Upper lobe of left lung (tissue), 6 donors: ENCODE measurements around the gene THSD7A. TPM values are rescaled to one million over a fixed set of nuclear protein-coding genes. Genes with fewer than 3 reads are reported as not detected.

Experiments used
- ATAC-seq, 2 donors: fragments of 200-7000 bp; cut with Tn5 transposase; one replicate each; pipeline ENCODE4 v1.9.1; 2022; ENCODE audit warnings: mild to moderate bottlenecking in 2 of 2, moderate library complexity in 2 of 2; ENCODE audit not compliant: low FRiP score in 2 of 2
- DNase-seq, 2 donors: peaks; one replicate each; pipeline ENCODE4 v3.0.0-alpha.2; 2019 to 2020
- H3K27ac ChIP-seq, 4 donors: fragments of 200-600 bp; sonication (generic); one replicate each; pipeline ENCODE4 v1.5.1; 2016 to 2019
- H3K27me3 ChIP-seq, 4 donors: fragments of 200-600 bp; sonication (generic); one replicate each; pipeline ENCODE4 v1.5.1; 2017 to 2019
- H3K36me3 ChIP-seq, 4 donors: fragments of 200-600 bp; sonication (generic); one replicate each; pipeline ENCODE4 v1.5.1; 2016 to 2019
- H3K4me1 ChIP-seq, 4 donors: fragments of 200-600 bp; sonication (generic); one replicate each; pipeline ENCODE4 v1.5.1; 2018 to 2019
- H3K4me3 ChIP-seq, 4 donors: fragments of 200-600 bp; sonication (generic); one replicate each; pipeline ENCODE4 v1.5.1; 2017 to 2019; ENCODE audit warnings: mild to moderate bottlenecking in 2 of 4, moderate library complexity in 1 of 4
- H3K9me3 ChIP-seq, 4 donors: fragments of 200-600 bp; sonication (generic); one replicate each; pipeline ENCODE4 v1.5.1; 2018 to 2019
- CTCF ChIP-seq, 6 experiments: fragments of 450-650 bp in 4 of 6; fragments of 200-600 bp in 2 of 6; sonication (generic) in 2 of 6; IDR thresholded peaks; one replicate each; pipeline ENCODE4 v1.5.1; 2016 to 2019; ENCODE audit warnings: antibody characterized with exemption in 6 of 6
- EP300 ChIP-seq, 4 donors: sonication (generic); formaldehyde crosslinking; IDR thresholded peaks; one replicate each; pipeline ENCODE4 v1.5.1; 2017; ENCODE audit warnings: antibody characterized with exemption in 4 of 4, control low read depth in 2 of 4
- POLR2A ChIP-seq, 4 donors: fragments of 450-650 bp; IDR thresholded peaks; one replicate each; pipeline ENCODE4 v1.5.1; 2016 to 2017; ENCODE audit warnings: antibody characterized with exemption in 4 of 4, mild to moderate bottlenecking in 2 of 4
- POLR2AphosphoS5 ChIP-seq, 2 donors: sonication (generic); formaldehyde crosslinking; IDR thresholded peaks; one replicate each; pipeline ENCODE4 v1.5.1; 2017; ENCODE audit warnings: antibody characterized with exemption in 2 of 2
- WGBS, 2 donors: methylation state at CpG; one replicate each; pipeline ENCODE4 v1.1.5; 2017 to 2018; 5-methylcytosine and 5-hydroxymethylcytosine counted together
- total RNA-seq, 6 donors: library from RNA; depleted of rRNA in 4 of 6; stranded (reverse); fragments of >200 nt in 4 of 6; gene quantifications; one replicate each; pipeline versions ENCODE4 v1.1.0 to v1.2.1, GENCODE V29; 2016 to 2021
- donor health status: DM: no; HTN: no; CAD: no; lungs with moderate emphysema.
- donor health status: DM: no; HTN: yes; CAD: no; lungs with severe emphysema.

Gene THSD7A
- total RNA-seq, 6 donors from 2014 or later = 5.1 to 15.7 (median 7.0) TPM

GRCh38 chr7:11366118-11366517 is 465.9 kb downstream of the THSD7A start:
- Histone ChIP-seq H3K4me1 (no peaks in the 10 kb centered on the region), H3K4me3 (no peak overlapping the region), H3K9me3 (no peaks in the 10 kb centered on the region), H3K27me3 (no peaks in the 10 kb centered on the region), H3K27ac (no peak overlapping the region), H3K36me3 (no peaks in the 10 kb centered on the region)
- DNase-seq (no peak), ATAC-seq (no peak)
- WGBS, 2 donors = 83 to 90% methylated on average over 4 of the region's 4 CpGs
- no peak for TF ChIP-seq POLR2AphosphoS5 (IDR thresholded peaks at IDR 0.05)
- no peak for TF ChIP-seq POLR2A (IDR thresholded peaks at IDR 0.05)
- TF ChIP-seq EP300 (IDR thresholded peaks at IDR 0.05) = no peak
- no peak for TF ChIP-seq CTCF (IDR thresholded peaks at IDR 0.05)

GRCh38 chr7:11358637-11359036 is 473.4 kb downstream of the THSD7A start:
- TF ChIP-seq EP300 (IDR thresholded peaks at IDR 0.05) = no peak
- no peak for TF ChIP-seq POLR2A (IDR thresholded peaks at IDR 0.05)
- TF ChIP-seq POLR2AphosphoS5 (IDR thresholded peaks at IDR 0.05) = no peak
- TF ChIP-seq CTCF (IDR thresholded peaks at IDR 0.05) = no peak
- no peaks in the 10 kb centered on the region for H3K9me3 ChIP-seq
- no peak overlapping the region for H3K4me3 ChIP-seq
- 90 to 92% methylated on average over 1 of the region's 1 CpG for WGBS, 2 donors
- no peaks in the 10 kb centered on the region for H3K4me1 ChIP-seq
- no peak for ATAC-seq
- no peak overlapping the region for H3K27ac ChIP-seq
- H3K36me3 ChIP-seq = no peaks in the 10 kb centered on the region
- no peak for DNase-seq
- no peaks in the 10 kb centered on the region for H3K27me3 ChIP-seq

GRCh38 chr7:11355399-11356005 is 476.5 kb downstream of the THSD7A start:
- Histone ChIP-seq H3K36me3 (no peaks in the 10 kb centered on the region), H3K4me3 (no peak overlapping the region), H3K27me3 (no peaks in the 10 kb centered on the region), H3K4me1 (no peaks in the 10 kb centered on the region), H3K27ac (no peak overlapping the region), H3K9me3 (no peaks in the 10 kb centered on the region)
- TF ChIP-seq POLR2A (IDR thresholded peaks at IDR 0.05) = no peak
- no peak for TF ChIP-seq POLR2AphosphoS5 (IDR thresholded peaks at IDR 0.05)
- TF ChIP-seq EP300 (IDR thresholded peaks at IDR 0.05) = no peak
- no peak for TF ChIP-seq CTCF (IDR thresholded peaks at IDR 0.05)
- WGBS, 2 donors = 63 to 67% methylated on average over 5 of the region's 5 CpGs
- ATAC-seq (no peak), DNase-seq (no peak)

GRCh38 chr7:11346302-11346701 is 485.7 kb downstream of the THSD7A start:
- Histone ChIP-seq H3K36me3 (no peaks in the 10 kb centered on the region), H3K27ac (no peak overlapping the region), H3K27me3 (no peaks in the 10 kb centered on the region), H3K9me3 (no peaks in the 10 kb centered on the region), H3K4me3 (no peak overlapping the region), H3K4me1 (peaks cover 0 to 6% (median 0%) of the 10 kb centered on the region in 4 donors)
- 50 to 65% methylated on average over 2 of the region's 2 CpGs for WGBS, 2 donors
- TF ChIP-seq POLR2A (IDR thresholded peaks at IDR 0.05) = no peak
- no peak for TF ChIP-seq CTCF (IDR thresholded peaks at IDR 0.05)
- no peak for TF ChIP-seq POLR2AphosphoS5 (IDR thresholded peaks at IDR 0.05)
- TF ChIP-seq EP300 (IDR thresholded peaks at IDR 0.05) = no peak
- ATAC-seq (no peak), DNase-seq (no peak)

GRCh38 chr7:11345621-11346020 is 486.4 kb downstream of the THSD7A start:
- H3K4me3 ChIP-seq = no peak overlapping the region
- ATAC-seq = no peak
- no peak for TF ChIP-seq POLR2AphosphoS5 (IDR thresholded peaks at IDR 0.05)
- TF ChIP-seq CTCF (IDR thresholded peaks at IDR 0.05) = no peak
- TF ChIP-seq POLR2A (IDR thresholded peaks at IDR 0.05) = no peak
- TF ChIP-seq EP300 (IDR thresholded peaks at IDR 0.05) = no peak

More at GRCh38 chr7:11345621-11346020, 486.4 kb downstream of the THSD7A start:
- Histone ChIP-seq H3K27me3 (no peaks in the 10 kb centered on the region), H3K27ac (no peak overlapping the region), H3K9me3 (no peaks in the 10 kb centered on the region), H3K36me3 (no peaks in the 10 kb centered on the region), H3K4me1 (peaks cover 0 to 6% (median 0%) of the 10 kb centered on the region in 4 donors)
- 59 to 65% methylated on average over 2 of the region's 2 CpGs for WGBS, 2 donors
- DNase-seq = no peak
